ENCODE results near the gene AHI1.
"Not testable (repeated sequence)": the region's sequence is repeated elsewhere in the genome, so short reads cannot be mapped to it uniquely, and the experiment has no call there.

AHI1 gene

DNA sequence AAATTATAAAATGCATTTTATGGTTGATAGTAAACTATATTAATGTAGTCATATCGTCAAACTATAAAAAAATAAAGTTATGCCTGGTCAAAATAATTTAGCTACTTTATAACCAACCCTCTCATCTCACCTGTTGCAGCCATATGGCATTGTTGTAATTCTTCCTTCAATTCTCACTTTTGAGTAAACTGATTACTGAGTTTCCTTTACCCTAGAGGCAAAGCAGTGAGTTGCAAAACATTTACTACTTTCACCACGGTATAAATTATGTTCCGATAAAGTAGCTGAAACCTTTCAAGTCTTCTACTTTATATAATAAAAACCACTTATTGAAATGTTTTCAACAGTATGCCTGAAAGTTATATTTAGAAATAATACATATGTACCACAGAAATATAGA, 113.8 kb downstream of the AHI1 start:
- DNase-seq = no peak

DNA sequence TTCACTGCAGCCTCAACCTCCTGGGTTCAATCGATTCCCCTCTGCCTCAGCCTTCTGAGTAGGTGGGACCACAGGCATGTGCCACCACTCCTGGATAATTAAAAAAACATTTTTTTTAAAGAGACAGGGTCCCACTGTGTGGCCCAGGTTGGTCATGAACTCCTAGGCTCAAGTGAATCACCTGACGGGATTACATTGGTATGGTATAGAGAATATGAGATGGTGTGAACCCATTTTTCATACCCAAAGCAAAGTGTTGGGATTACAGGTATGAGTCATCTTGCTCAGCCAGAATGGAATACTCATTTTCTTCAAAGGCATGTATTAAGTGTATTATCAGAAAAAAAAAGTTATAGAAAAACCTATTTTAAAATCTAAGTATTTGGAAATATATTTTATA, 114.2 kb downstream of the AHI1 start:
- DNase-seq = no peak

GRCh38 chr6:135382182-135382628, 115.3 kb downstream of the AHI1 start:
- DNase-seq = no peak

DNA sequence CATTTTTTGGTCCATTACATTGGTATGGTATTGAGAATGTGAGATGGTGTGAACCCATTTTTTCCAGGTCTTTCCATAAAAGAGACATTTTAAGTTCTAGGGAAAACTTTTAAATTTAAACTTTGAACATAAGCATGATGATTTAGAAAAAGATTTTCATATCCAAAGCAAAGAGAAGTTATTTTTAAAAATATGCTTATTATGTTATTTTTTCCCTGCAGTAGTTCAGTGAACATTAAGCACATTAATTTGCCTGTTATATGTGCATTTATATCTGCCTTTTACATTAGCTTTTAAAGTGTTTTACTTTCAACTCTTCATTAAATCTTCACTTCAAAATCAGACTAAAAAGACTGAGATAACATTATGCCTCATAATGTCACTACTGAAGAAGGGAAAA, 116.7 kb downstream of the AHI1 start:
- DNase-seq = no peak

GRCh38 chr6:135379647-135380046, 117.9 kb downstream of the AHI1 start:
- DNase-seq = no peak

DNA sequence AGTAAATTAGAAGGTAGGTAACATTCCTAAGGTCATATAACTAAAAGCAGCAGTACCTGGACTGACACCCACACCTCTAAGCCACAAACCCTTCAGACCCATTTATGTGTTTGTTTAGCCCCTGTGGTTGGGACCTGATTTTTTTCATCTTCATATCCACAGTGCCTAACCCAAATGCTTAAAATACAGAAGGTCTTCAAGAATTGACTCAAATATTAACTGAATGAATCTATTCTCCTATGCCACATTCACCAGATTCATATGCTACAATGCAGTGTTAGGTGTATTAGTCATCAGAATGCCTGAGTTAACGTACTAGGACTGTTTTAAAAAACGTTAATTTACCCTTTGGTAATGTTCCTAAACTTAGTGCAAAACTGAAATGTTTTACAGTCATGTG, 124.8 kb downstream of the AHI1 start:
- no peak for DNase-seq

- not testable (repeated sequence) for DNase-seq
These were observed 133.9 kb downstream of the AHI1 start for GRCh38 chr6:135363622-135364021.

GRCh38 chr6:135362124-135362523, 135.4 kb downstream of the AHI1 start:
- DNase-seq = no peak

DNA sequence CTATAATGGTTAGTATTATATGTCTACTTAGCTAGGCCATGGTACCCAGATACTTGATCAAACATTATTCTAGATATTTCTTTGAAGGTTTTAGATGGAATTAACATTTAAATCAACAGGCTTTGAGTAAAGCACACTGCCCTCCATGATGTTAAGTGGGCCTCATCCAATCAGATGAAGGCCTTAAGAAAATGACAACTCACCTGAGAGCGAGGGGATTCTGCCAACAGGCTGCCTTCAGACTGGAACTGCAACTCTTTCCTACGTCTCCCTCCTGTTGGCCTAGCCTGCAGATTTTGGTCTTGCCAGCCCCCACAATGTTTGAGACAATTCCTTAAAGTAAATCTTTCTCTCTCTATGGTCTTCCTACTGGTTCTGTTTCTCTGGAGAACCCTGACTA, 137.3 kb downstream of the AHI1 start:
- DNase-seq = no peak

DNA sequence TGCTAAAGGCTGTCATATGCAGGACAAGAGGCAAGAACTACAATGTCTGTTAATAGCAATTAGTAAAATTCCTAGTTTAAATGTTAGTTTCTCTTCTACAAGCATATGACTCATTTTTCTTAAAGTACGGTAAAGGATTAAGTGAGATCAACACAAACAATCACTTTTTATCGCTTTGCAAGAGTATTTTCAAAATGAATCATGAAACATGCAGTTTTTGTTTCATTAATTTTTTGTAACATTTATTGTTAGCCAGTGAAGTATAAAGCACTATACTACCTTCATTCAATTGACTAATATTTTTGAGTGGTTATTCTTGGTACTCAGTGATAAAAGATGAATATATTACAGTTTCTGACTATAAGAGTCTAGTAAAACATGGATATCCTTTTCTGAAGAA, 138.6 kb downstream of the AHI1 start:
- no peak for DNase-seq

DNA sequence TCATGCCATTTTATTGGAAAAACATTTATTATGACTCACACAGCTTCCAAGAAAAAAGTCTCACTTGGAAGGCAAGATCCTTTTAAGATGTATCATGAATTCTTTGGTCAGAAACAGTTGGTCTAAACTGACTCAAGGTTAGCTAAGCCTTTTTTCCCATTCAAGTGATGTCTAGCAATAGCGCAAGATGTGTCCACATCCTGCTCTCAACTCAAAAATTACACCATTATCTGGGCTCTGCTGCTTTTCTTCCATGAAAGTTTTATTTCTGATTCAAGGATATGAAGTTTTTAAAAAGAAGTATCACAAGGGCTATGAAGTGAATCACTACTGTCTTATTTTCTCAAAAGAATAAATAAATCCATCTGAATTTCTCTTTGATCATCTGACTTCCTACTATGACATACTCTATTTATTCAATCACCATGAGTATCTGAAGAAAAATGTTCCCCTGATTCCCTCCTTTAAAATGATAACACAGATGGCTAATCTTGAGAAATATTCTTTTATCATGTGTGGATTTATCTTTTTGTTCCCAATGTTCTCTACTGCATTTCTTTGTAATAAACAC, 139.2 kb downstream of the AHI1 start:
- no peak for DNase-seq

DNA sequence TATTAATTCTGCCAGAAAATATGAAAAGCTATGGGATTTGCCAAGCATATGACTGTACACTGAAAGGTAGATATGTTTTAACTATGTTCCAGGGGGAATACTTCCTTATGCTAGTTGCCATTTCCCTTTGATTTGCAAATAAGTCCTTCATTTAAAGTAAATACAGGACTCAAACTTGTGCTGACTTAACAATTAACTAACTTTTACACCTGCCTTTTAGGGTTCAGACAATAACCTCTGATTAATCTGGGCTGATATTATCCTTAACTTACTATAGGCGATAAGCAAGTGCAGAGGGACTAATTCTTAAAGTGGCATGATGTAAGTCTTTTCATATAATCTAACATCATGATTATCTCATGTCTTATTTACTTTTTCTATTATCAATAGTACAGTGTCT, 143.1 kb downstream of the AHI1 start:
- DNase-seq = no peak

- DNase-seq = no peak
These were observed 144.4 kb downstream of the AHI1 start for GRCh38 chr6:135353113-135353512.

GRCh38 chr6:135351635-135352034, 145.9 kb downstream of the AHI1 start:
- DNase-seq = no peak

DNA sequence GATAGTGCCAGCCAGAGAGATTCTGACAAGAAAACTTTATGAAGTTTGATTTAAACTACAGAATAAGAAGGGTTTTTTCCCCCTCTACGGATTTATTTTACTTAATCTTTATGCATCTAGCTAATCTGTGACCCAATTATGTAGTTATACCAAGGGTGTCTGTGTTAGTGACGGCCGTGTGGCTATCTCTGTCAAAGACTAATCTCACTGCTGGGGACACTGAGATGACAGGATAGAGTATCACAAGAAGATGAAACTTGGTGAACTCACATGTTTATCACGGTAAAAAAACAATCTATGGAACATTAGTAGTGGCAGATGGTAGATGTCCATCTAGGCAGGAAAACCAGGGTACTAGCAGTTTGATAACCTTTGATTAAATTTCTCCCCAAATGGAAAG, 149.7 kb downstream of the AHI1 start:
- no peak for DNase-seq

DNA sequence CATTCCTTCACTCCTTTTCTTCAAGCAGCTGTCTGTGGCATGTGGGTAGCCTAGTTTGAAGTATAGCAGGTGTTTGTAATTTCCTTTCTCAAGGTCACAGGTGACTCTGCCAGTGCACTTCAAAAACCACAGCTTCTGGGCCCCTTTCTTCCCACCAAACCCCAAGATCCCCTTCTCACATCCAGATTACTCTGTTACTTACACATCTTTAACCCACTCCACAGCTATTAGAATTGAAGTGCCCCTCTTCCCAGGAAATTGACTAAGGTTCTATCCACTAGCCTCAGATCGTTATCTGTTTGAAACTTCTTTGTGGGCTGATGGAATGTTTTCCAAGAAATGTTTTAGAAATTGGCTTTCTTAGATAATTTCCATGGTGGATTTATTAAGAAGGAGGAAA, 150.8 kb downstream of the AHI1 start:
- no peak for DNase-seq

DNA sequence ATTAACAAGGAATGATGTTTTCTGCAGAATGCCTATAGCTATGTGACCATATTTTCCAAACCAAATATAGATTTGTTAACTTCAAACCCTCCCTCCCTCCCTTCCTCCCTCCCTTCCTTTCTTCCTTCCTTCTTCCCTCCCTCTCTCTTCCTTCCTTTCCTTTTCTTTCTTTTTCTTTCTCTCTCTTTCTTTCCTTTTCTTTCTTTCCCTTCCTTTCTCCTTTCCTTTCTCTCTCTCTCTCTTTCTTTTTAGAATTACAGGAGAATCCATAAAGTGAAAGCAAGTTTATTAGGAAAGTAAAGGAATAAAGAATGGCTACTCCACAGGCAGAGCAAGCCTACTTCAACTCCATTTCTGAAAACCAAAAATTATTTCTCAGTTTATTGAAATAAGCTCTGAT, 153.0 kb downstream of the AHI1 start:
- DNase-seq = no peak

GRCh38 chr6:135339920-135340319, 157.6 kb downstream of the AHI1 start:
- DNase-seq = not testable (repeated sequence)

- peak; percentile 67 to 82 (median 80) for DNase-seq
These were observed 163.4 kb downstream of the AHI1 start for GRCh38 chr6:135334169-135334568.

DNA sequence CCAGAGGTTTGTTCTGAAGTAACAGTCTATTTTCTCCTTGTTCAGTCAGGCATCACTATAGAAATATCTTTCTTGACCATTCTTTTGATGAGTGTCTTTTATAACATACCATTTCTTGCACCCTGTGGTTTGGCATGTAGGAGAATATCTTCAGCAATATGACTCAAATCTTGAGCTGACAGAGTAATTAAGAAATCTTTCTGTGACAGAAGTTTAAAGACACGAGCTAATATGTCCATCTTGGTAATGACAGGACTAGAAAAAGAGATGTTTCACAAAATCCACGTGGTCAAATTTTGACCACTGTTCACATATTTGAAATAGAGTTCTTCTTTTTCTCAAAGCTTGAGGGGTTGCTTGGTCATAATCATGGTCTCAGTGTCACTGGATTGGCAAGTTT, 166.5 kb downstream of the AHI1 start:
- DNase-seq = peak in 2 of 3 donors; percentile 29 to 40

- DNase-seq = no peak
These were observed 167.4 kb downstream of the AHI1 start for GRCh38 chr6:135329851-135330803.

DNA sequence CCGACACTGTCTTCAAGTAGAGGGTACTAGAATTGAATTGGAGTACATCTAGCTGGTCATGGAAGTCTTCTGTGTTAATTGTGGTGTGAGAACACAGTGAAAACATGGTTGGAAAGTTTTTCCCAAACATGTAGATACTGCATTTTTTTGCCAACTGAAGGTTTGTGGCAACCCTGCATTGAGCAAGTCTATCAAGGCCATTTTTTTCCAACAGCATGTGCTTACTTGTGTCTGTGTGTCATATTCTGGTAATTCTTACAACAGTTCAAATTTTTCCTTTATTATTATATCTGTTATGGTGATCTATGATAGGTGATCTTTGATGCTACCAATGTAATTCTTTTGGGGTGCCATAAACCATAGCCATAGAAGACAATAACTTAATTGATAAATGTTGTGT, 169.4 kb downstream of the AHI1 start:
- no peak for DNase-seq

DNA sequence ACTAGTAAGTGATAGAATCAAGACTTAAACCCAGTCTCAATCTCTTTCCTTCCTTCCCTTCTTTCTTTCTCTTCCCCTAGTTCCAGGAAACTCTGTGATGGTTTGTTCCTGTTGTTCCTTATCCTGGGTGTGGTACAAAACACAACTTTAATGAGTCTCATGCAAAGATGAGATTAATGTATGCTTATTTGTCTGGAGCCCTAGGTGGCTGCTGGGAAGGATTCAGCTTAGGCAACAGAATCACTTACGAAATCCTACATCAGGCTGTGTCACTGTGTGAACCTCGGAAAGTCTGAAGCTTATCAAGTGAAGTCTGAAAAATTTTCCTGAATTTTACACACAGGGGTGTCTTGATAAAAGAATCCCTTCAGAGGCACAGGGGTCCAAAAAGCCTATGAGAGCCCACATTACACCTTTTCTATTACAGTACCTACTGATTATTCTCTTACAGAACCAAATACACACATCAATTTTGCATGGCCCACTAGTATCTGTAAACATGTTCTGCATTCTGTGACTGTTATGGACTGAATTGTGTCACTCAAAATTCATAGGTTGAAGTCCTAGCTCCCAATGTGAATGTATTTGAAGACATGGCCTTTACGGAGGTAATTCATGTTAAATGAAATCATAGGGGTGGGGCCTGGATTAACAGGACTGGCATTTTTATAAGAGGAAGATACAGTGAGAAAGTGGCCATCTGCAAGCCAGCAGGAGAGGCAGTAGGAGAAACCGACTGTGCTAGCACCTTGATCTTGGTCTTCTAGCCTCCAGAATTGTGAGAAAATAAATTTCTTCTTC, 171.7 kb downstream of the AHI1 start:
- DNase-seq = peak in 1 of 3 donors; percentile 32

DNA sequence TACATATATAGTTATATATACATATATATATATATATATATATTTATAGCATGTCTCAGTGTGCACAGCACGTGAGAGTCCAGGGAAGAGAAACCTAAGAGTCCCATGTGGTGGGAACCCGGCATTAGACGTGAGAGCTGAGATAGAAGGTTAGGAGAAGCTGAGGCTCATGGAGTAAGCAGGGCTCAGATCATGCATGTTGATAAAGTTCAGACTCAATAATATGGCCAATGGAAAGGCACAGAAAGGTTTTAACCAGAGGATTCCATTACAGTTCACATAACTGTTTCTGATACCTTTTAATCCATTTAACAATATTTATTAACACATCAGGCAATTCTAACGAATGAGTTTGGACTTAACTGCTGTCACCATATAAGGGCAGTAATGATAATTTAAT, 173.0 kb downstream of the AHI1 start:
- DNase-seq = no peak
